Omental fat pad (tissue), 4 donors: Measurements from ENCODE around the gene BAIAP2. TPM values are rescaled to one million over a fixed set of nuclear protein-coding genes. Genes with fewer than 3 reads are reported as not detected.

ENCODE experiments used
- ATAC-seq: fragments of 150-250 bp; one replicate; pipeline ENCODE4 v1.9.1; 2016; ENCODE audit warnings: mild to moderate bottlenecking, moderate library complexity; ENCODE audit not compliant: low FRiP score
- DNase-seq: peaks from one replicate; pipeline ENCODE4 v3.0.0-alpha.2; 2019; ENCODE audit warnings: low spot score
- CTCF ChIP-seq, 3 donors: fragments of 450-650 bp; IDR thresholded peaks; one replicate each; pipeline ENCODE4 v1.5.1; 2016 to 2017; ENCODE audit warnings: antibody characterized with exemption in 3 of 3, mild to moderate bottlenecking in 3 of 3, moderate library complexity in 2 of 3
- total RNA-seq, 4 donors: library from RNA; depleted of rRNA; stranded (reverse); fragments of >200 nt; gene quantifications; one replicate each; pipeline ENCODE4 v1.1.0, GENCODE V29; 2016

BAIAP2 gene
- total RNA-seq, 4 donors from 2014 or later = 15.9 to 50.2 (median 36.4) TPM

- ATAC-seq = no peak
Observed at GRCh38 chr17:81129711-81130367, 94.9 kb downstream of the BAIAP2 start.

GRCh38 chr17:81130385-81131361 is 95.7 kb downstream of the BAIAP2 start:
- ATAC-seq (no peak), DNase-seq (no peak)
- TF ChIP-seq CTCF (IDR thresholded peaks at IDR 0.05) = no peak

More at GRCh38 chr17:81129711-81130367, 94.9 kb downstream of the BAIAP2 start:
- DNase-seq = no peak
- no peak for TF ChIP-seq CTCF (IDR thresholded peaks at IDR 0.05)

- no peak for DNase-seq
- no peak for TF ChIP-seq CTCF (IDR thresholded peaks at IDR 0.05)
Observed at GRCh38 chr17:81131486-81132196, 96.7 kb downstream of the BAIAP2 start.

GRCh38 chr17:81132197-81132540 is 97.2 kb downstream of the BAIAP2 start:
- TF ChIP-seq CTCF (IDR thresholded peaks at IDR 0.05) = no peak
- no peak for DNase-seq
- no peak for ATAC-seq

More at GRCh38 chr17:81131486-81132196, 96.7 kb downstream of the BAIAP2 start:
- no peak for ATAC-seq

- no peak for TF ChIP-seq CTCF (IDR thresholded peaks at IDR 0.05)
- no peak for ATAC-seq
- DNase-seq = no peak
Observed at GRCh38 chr17:81132770-81133723, 98.1 kb downstream of the BAIAP2 start.
